Measurements from ENCODE around the gene PLEKHG2.

The PLEKHG2 gene

DNA sequence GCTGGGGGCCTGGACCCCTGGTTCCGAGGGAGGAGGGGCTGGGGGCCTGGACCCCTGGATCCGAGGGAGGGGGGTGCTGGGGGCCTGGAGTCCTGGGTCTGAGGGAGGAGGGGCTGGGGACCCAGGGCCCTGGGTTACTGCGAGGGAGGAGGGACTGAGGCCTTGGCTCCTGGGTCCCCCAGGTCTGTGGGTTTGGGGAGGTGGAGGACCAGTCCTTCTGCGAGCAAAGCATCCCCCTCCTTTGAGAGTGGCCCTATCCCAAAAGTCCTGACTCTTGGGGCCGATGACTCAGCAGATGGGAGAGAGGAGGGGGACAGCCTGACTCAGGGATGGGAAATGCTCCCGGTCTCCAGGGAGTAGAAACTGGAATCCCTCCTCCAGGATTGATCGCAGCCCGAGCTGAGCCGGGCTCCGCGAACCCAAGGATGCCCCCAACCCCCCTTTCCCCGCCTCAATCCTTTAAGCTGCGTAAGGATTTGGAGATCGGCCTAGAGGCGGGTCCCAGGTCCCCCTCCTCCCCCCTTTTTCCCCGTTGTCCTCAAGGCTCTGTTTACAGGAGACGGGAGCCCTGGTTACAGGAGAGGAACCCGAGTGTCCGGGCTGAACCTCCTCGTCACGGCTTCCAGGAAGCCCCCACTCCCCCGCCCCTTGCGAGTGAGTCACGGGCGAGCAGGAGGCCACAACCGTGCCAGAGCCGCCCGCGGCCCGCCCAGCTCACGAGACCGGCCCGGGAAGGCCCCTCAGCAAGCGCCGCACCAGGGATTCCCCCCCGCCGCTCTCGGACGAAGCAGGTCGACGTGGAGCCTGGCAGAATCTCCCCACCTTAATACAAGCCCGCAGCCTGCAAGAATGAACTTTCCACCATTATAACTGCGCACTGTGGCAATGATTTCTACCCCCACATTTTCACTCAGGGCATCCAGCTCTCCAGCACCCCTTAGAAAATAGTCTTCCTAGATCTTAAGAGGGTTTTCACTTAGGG lies 8.8 kb upstream of the PLEKHG2 start:
- H3K4me3 ChIP-seq (ENCODE audit: low read depth, low read length): peak overlapping the region; percentile 41
- no peak for TF ChIP-seq CTCF (conservative IDR thresholded peaks at IDR 0.05; ENCODE audit: low read depth, low read length)
- DNase-seq (ENCODE audit: low read depth): peak; percentile 99

DNA sequence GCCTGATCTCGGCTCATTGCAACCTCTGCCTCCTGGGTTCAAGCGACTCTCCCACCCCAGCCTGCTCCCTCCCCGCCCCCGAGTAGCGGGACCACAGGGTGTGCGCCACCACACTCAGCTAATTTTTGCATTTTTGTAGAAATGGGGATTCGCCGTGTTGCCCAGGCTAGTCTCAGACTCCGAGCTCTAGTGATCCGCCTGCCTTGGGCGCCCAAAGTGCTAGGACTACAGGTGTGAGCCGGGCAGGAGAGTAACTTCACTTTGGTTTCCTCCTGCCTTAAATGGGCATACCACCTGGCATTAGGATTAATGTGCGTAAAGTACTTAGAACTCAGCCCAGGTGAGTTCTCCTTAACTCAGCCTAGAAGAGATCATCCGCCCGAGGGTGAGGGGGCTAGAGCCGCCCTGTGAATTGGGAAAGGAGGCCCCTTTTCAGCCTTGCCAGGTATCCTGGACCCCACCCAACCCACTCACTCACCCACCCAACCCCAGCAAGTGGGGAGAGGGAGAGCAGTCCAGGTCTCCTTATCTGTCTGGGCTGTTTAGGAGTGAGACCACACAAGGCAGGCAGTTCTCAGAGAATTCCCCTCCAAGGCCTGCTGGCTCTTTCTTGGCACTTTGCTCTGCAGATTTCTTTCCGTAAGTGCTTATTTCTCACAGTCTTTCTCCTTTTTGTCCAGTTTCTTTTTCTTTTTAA lies 7.1 kb upstream of the PLEKHG2 start:
- DNase-seq (ENCODE audit: low read depth): no peak
- TF ChIP-seq CTCF (conservative IDR thresholded peaks at IDR 0.05; ENCODE audit: low read depth, low read length): no peak
- no peak overlapping the region for H3K4me3 ChIP-seq (ENCODE audit: low read depth, low read length)

- DNase-seq (ENCODE audit: low read depth): peak; percentile 44
- peak overlapping the region; percentile 78 for H3K4me3 ChIP-seq (ENCODE audit: low read depth, low read length)
- no peak for TF ChIP-seq CTCF (conservative IDR thresholded peaks at IDR 0.05; ENCODE audit: low read depth, low read length)
Observed at GRCh38 chr19:39405958-39406655, 6.4 kb upstream of the PLEKHG2 start.

GRCh38 chr19:39406656-39407409 lies 5.6 kb upstream of the PLEKHG2 start, which contains the start of gene ZFP36:
TSS of gene ZFP36 (plus strand) at chr19:39406847. CDS start at chr19:39406905, 58 bp downstream.
- peak; percentile 89 for DNase-seq (ENCODE audit: low read depth)
- TF ChIP-seq CTCF (conservative IDR thresholded peaks at IDR 0.05; ENCODE audit: low read depth, low read length): no peak
- H3K4me3 ChIP-seq (ENCODE audit: low read depth, low read length): peak within 1 kb of the TSS; percentile 78

DNA sequence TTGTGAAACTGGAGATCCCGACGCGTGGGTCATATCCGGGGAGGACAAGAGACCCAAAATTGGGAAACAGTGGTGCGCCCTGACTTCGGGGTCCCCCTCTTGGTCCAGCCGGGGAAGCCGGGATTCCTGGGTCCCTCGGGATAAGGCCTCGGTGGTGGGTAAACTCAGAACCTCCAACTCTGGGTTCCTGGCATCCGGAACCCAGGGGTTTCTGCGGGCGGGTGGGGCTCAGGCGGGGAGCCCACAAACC lies 5.1 kb upstream of the PLEKHG2 start:
- no peak for TF ChIP-seq CTCF (conservative IDR thresholded peaks at IDR 0.05; ENCODE audit: low read depth, low read length)
- no peak for DNase-seq (ENCODE audit: low read depth)
- peak overlapping the region; percentile 78 for H3K4me3 ChIP-seq (ENCODE audit: low read depth, low read length)

DNA sequence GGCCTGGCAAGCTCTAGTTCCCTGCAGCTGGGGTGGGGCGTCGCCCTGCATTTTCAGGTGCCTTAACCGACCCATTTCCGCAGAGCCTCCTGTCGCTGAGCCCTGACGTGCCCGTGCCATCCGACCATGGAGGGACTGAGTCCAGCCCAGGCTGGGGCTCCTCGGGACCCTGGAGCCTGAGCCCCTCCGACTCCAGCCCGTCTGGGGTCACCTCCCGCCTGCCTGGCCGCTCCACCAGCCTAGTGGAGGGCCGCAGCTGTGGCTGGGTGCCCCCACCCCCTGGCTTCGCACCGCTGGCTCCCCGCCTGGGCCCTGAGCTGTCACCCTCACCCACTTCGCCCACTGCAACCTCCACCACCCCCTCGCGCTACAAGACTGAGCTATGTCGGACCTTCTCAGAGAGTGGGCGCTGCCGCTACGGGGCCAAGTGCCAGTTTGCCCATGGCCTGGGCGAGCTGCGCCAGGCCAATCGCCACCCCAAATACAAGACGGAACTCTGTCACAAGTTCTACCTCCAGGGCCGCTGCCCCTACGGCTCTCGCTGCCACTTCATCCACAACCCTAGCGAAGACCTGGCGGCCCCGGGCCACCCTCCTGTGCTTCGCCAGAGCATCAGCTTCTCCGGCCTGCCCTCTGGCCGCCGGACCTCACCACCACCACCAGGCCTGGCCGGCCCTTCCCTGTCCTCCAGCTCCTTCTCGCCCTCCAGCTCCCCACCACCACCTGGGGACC lies 4.6 kb upstream of the PLEKHG2 start:
- peak; percentile 45 for DNase-seq (ENCODE audit: low read depth)
- TF ChIP-seq CTCF (conservative IDR thresholded peaks at IDR 0.05; ENCODE audit: low read depth, low read length): no peak

More for the DNA sequence above, 4.6 kb upstream of the PLEKHG2 start:
- H3K4me3 ChIP-seq (ENCODE audit: low read depth, low read length): peak overlapping the region; percentile 78

Data from choroid plexus epithelial cell (primary cell).